ENCODE measurements around the gene RAG1.

RAG1 gene

GRCh38 chr11:36628765-36629244 lies 61.0 kb downstream of the RAG1 start:
- TF ChIP-seq ZBTB7A (IDR thresholded peaks at IDR 0.05; ENCODE audit: low read depth) (no peak), RAD21 (IDR thresholded peaks at IDR 0.05; ENCODE audit: low read depth) (no peak), FOXM1 (IDR thresholded peaks at IDR 0.05; ENCODE audit: borderline replicate concordance, low read depth) (no peak), CEBPB (IDR thresholded peaks at IDR 0.05) (no peak), REST (IDR thresholded peaks at IDR 0.05; ENCODE audit: low read depth) (no peak), NFIC (IDR thresholded peaks at IDR 0.05) (no peak), CREB1 (IDR thresholded peaks at IDR 0.05; ENCODE audit: low read depth) (no peak), TCF12 (IDR thresholded peaks at IDR 0.05; ENCODE audit: low read depth) (no peak), YY1 (IDR thresholded peaks at IDR 0.05; ENCODE audit: low read depth) (no peak), EP300 (IDR thresholded peaks at IDR 0.05; ENCODE audit: borderline replicate concordance) (no peak), MAX (IDR thresholded peaks at IDR 0.05) (no peak), EGR1 (IDR thresholded peaks at IDR 0.05) (no peak), TAF1 (IDR thresholded peaks at IDR 0.05; ENCODE audit: low read depth) (no peak), TEAD4 (IDR thresholded peaks at IDR 0.05) (no peak)
- TF ChIP-seq, protein P1, sequence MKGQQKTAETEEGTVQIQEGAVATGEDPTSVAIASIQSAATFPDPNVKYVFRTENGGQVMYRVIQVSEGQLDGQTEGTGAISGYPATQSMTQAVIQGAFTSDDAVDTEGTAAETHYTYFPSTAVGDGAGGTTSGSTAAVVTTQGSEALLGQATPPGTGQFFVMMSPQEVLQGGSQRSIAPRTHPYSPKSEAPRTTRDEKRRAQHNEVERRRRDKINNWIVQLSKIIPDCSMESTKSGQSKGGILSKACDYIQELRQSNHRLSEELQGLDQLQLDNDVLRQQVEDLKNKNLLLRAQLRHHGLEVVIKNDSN (IDR thresholded peaks at IDR 0.05): no peak
